ENCODE measurements around the gene TSPAN6. TPM values are rescaled to one million over a fixed set of nuclear protein-coding genes. Genes with fewer than 3 reads are reported as not detected.

The TSPAN6 gene
- total and polyA plus RNA-seq, 2 of the 4 experiments (the other 2 are of a cell fraction): 16.1 to 20.1 TPM

DNA sequence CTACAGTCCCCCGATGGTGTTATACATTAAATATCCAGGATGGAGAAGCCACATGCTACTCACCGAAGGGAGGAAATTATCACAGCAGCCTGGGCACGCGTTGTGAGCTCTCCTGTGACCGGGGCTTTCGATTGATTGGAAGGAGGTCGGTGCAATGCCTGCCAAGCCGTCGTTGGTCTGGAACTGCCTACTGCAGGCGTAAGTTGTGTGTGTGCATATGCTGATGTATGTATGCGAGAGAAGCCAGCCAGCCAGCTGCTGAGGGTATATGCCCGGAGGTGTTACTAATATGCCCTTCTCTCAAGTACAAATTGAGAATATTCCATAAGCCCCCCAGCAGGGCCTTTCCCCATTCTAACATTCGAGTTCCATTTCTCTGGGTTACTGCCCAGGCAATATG is 25.6 kb upstream of the TSPAN6 start:
- ATAC-seq (ENCODE audit: low read depth): no peak
- no peak overlapping the region for H4K91ac ChIP-seq (ENCODE audit: insufficient read depth, low read depth, low read length)
- no peak overlapping the region for H2BK120ac ChIP-seq (ENCODE audit: low read depth, low read length)
- H3K4me3 ChIP-seq (ENCODE audit: insufficient read depth, low read depth, low read length): no peak overlapping the region
- H3K4me1 ChIP-seq (ENCODE audit: control insufficient read depth, insufficient read depth, low read length): peaks cover 4% of the 10 kb centered on the region
- BruUV-seq (replicated peaks): no TSS peak
- no peaks in the 10 kb centered on the region; the same call in 1 of the 2 replicates for H3K27me3 ChIP-seq (ENCODE audit: control insufficient read depth, insufficient read depth, low read length)
- no peak overlapping the region for H2BK20ac ChIP-seq (ENCODE audit: low read depth, low read length)
- H3K4me2 ChIP-seq (ENCODE audit: low read depth, low read length): no peak overlapping the region
- H3K79me1 ChIP-seq (ENCODE audit: low read depth in 1 of 2, low read length in 2 of 2): no peaks in the 10 kb centered on the region
- no peak overlapping the region for H2AK5ac ChIP-seq (ENCODE audit: low read depth, low read length)
- no peaks in the 10 kb centered on the region for H4K20me1 ChIP-seq (ENCODE audit: insufficient read depth, low read length)
- ChIA-PET POLR2A (ENCODE audit: unreplicated experiment) (no interaction called here), CTCF (interaction anchor here (1.0 to 1.6 kb wide), 2 partner anchors 9 kb away, joined by 4 to 5 read pairs; no protein-coding TSS in a partner anchor)
- H2AFZ ChIP-seq (replicated peaks; ENCODE audit: low read length, poor library complexity): no peak overlapping the region
- H3K36me3 ChIP-seq (ENCODE audit: control insufficient read depth, insufficient read depth, low read length): peaks cover 15% of the 10 kb centered on the region
- H3K9me1 ChIP-seq (ENCODE audit: insufficient read depth, low read length): peaks cover 3% of the 10 kb centered on the region; the same call in 1 of the 2 replicates
- no peak overlapping the region for H3K18ac ChIP-seq (ENCODE audit: low read depth, low read length)
- H3K56ac ChIP-seq (ENCODE audit: extremely low read depth, insufficient read depth, low read length): no peak overlapping the region
- WGBS, 2 experiments (ENCODE audit: extremely low coverage in 2 of 2, insufficient read length in 1 of 2): 100% methylated on average over 4 of the region's 13 CpGs; no CpG with 5 or more reads in 1 of the 2 experiments
- H4K8ac ChIP-seq (ENCODE audit: low read depth in 2 of 2, low read length in 2 of 2): no peak overlapping the region
- H3K23ac ChIP-seq (ENCODE audit: low read depth, low read length): no peak overlapping the region
- no peaks in the 10 kb centered on the region for H3K9me3 ChIP-seq (ENCODE audit: control insufficient read depth, insufficient read depth, low read length)
- H3K9ac ChIP-seq (ENCODE audit: low read depth, low read length): no peak overlapping the region
- dilution Hi-C loops (cut with HindIII; ENCODE audit: low sequenced_read_pairs, unreplicated experiment) (no loop called here), in situ Hi-C loops (cut with MboI; ENCODE audit: low sequenced_read_pairs) (no loop called here), intact Hi-C loops (cut with micrococcal nuclease) (no loop called here)
- H2BK15ac ChIP-seq (ENCODE audit: low read depth, low read length): no peak overlapping the region
- no peak overlapping the region for H2AK9ac ChIP-seq (replicated peaks; ENCODE audit: low read depth, low read length, poor library complexity)
- DNase-seq: no peak
- H4K5ac ChIP-seq (ENCODE audit: low read depth, low read length): no peak overlapping the region
- H2BK5ac ChIP-seq (ENCODE audit: low read depth, low read length, poor library complexity, severe bottlenecking): no peak overlapping the region
- no peak overlapping the region for H3K14ac ChIP-seq (replicated peaks; ENCODE audit: low read depth, low read length)
- H3K4ac ChIP-seq (ENCODE audit: low read depth, low read length): no peak overlapping the region
- H3K27ac ChIP-seq (ENCODE audit: insufficient read depth, low read length): no peak overlapping the region
- TF ChIP-seq, protein P1, sequence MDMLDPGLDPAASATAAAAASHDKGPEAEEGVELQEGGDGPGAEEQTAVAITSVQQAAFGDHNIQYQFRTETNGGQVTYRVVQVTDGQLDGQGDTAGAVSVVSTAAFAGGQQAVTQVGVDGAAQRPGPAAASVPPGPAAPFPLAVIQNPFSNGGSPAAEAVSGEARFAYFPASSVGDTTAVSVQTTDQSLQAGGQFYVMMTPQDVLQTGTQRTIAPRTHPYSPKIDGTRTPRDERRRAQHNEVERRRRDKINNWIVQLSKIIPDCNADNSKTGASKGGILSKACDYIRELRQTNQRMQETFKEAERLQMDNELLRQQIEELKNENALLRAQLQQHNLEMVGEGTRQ (IDR thresholded peaks at IDR 0.05; ENCODE audit: low read depth, low read length): no peak
- TF ChIP-seq RAD21 (IDR thresholded peaks at IDR 0.05; ENCODE audit: low read length): no peak
- TF ChIP-seq FOS (IDR thresholded peaks at IDR 0.05; ENCODE audit: low read depth, low read length): no peak
- no peak for TF ChIP-seq POLR2A (IDR thresholded peaks at IDR 0.05; ENCODE audit: low read depth, low read length)
- TF ChIP-seq, protein P2, sequence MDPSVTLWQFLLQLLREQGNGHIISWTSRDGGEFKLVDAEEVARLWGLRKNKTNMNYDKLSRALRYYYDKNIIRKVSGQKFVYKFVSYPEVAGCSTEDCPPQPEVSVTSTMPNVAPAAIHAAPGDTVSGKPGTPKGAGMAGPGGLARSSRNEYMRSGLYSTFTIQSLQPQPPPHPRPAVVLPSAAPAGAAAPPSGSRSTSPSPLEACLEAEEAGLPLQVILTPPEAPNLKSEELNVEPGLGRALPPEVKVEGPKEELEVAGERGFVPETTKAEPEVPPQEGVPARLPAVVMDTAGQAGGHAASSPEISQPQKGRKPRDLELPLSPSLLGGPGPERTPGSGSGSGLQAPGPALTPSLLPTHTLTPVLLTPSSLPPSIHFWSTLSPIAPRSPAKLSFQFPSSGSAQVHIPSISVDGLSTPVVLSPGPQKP (IDR thresholded peaks at IDR 0.05; ENCODE audit: borderline replicate concordance, low read depth, low read length): no peak
- TF ChIP-seq RFX5 (IDR thresholded peaks at IDR 0.05; ENCODE audit: low read depth, low read length): no peak
- no peak for TF ChIP-seq SMC3 (IDR thresholded peaks at IDR 0.05; ENCODE audit: low read depth, low read length)
- no peak for TF ChIP-seq BHLHE40 (IDR thresholded peaks at IDR 0.05; ENCODE audit: low read depth, low read length)
- no peak for TF ChIP-seq MXI1 (IDR thresholded peaks at IDR 0.05; ENCODE audit: borderline replicate concordance, low read depth, low read length)
- TF ChIP-seq MAFK (IDR thresholded peaks at IDR 0.05; ENCODE audit: low read depth, low read length): no peak
- TF ChIP-seq, protein P3, sequence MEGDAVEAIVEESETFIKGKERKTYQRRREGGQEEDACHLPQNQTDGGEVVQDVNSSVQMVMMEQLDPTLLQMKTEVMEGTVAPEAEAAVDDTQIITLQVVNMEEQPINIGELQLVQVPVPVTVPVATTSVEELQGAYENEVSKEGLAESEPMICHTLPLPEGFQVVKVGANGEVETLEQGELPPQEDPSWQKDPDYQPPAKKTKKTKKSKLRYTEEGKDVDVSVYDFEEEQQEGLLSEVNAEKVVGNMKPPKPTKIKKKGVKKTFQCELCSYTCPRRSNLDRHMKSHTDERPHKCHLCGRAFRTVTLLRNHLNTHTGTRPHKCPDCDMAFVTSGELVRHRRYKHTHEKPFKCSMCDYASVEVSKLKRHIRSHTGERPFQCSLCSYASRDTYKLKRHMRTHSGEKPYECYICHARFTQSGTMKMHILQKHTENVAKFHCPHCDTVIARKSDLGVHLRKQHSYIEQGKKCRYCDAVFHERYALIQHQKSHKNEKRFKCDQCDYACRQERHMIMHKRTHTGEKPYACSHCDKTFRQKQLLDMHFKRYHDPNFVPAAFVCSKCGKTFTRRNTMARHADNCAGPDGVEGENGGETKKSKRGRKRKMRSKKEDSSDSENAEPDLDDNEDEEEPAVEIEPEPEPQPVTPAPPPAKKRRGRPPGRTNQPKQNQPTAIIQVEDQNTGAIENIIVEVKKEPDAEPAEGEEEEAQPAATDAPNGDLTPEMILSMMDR (conservative IDR thresholded peaks at IDR 0.05; ENCODE audit: low read depth, low read length): no peak
- no peak for TF ChIP-seq MAZ (IDR thresholded peaks at IDR 0.05; ENCODE audit: borderline replicate concordance, low read depth, low read length)
- TF ChIP-seq CEBPB (IDR thresholded peaks at IDR 0.05; ENCODE audit: low read depth, low read length): no peak
- TF ChIP-seq NFE2L2 (IDR thresholded peaks at IDR 0.05; ENCODE audit: low read depth, low read length): no peak

Data from IMR-90 (cell line).